GM19438 (cell line): Measurements from ENCODE around the gene ELMOD1.

Experiments
- ATAC-seq: cut with Tn5 transposase; IDR thresholded peaks from one replicate; pipeline ENCODE4 v1.9.1; 2021; ENCODE audit warnings: low read depth; ENCODE audit not compliant: unreplicated experiment

ELMOD1 gene

GRCh38 chr11:107625685-107625989, 34.7 kb downstream of the ELMOD1 start:
- ATAC-seq, result no peak

GRCh38 chr11:107631043-107631442, 40.1 kb downstream of the ELMOD1 start:
- no peak for ATAC-seq

- ATAC-seq, result no peak
Measured at GRCh38 chr11:107631931-107632330, 41.0 kb downstream of the ELMOD1 start.

- no peak for ATAC-seq
Measured at GRCh38 chr11:107646783-107647182, 55.8 kb downstream of the ELMOD1 start.

GRCh38 chr11:107648242-107648641, 57.3 kb downstream of the ELMOD1 start:
- no peak for ATAC-seq

GRCh38 chr11:107651672-107652071, 60.7 kb downstream of the ELMOD1 start:
- no peak for ATAC-seq

GRCh38 chr11:107653076-107653475, 62.1 kb downstream of the ELMOD1 start:
- no peak for ATAC-seq

GRCh38 chr11:107655602-107656001, 64.7 kb downstream of the ELMOD1 start:
- ATAC-seq, result no peak

- no peak for ATAC-seq
Measured at GRCh38 chr11:107659310-107659709, 68.4 kb downstream of the ELMOD1 start.

GRCh38 chr11:107660066-107660465, 69.1 kb downstream of the ELMOD1 start:
- ATAC-seq, result no peak

- ATAC-seq, result no peak
Measured at GRCh38 chr11:107661656-107662055, 70.7 kb downstream of the ELMOD1 start.

GRCh38 chr11:107665018-107665417, 74.1 kb downstream of the ELMOD1 start:
- no peak for ATAC-seq

- no peak for ATAC-seq
Measured at GRCh38 chr11:107666911-107667613, 76.1 kb downstream of the ELMOD1 start.

GRCh38 chr11:107669191-107669740, 78.3 kb downstream of the ELMOD1 start:
- ATAC-seq, result no peak

GRCh38 chr11:107669893-107670601, 79.1 kb downstream of the ELMOD1 start:
- ATAC-seq, result no peak

- no peak for ATAC-seq
Measured at GRCh38 chr11:107675902-107676301, 85.0 kb downstream of the ELMOD1 start.

GRCh38 chr11:107676336-107677057, 85.5 kb downstream of the ELMOD1 start:
- ATAC-seq, result no peak

- no peak for ATAC-seq
Measured at GRCh38 chr11:107677924-107678631, 87.1 kb downstream of the ELMOD1 start.

- no peak for ATAC-seq
Measured at GRCh38 chr11:107678632-107678971, 87.7 kb downstream of the ELMOD1 start.

- no peak for ATAC-seq
Measured at GRCh38 chr11:107679255-107680024, 88.5 kb downstream of the ELMOD1 start.
